Uterus (tissue), 2 donors: ENCODE results near the gene LHFPL6.

Experiments used
- POLR2A ChIP-seq, 2 donors: fragments of 450-650 bp; IDR thresholded peaks; one replicate each; pipeline ENCODE4 v1.6.1; 2016; ENCODE audit warnings: antibody characterized with exemption in 2 of 2, mild to moderate bottlenecking in 1 of 2, moderate library complexity in 1 of 2
- TF ChIP-seq, protein P1 (sequence below), 4 experiments: fragments of 200-600 bp in 2 of 4; fragments of 450-650 bp in 2 of 4; sonication (generic) in 2 of 4; IDR thresholded peaks; one replicate each; pipeline ENCODE4 v1.5.1; 2016 to 2019; ENCODE audit warnings: antibody characterized with exemption in 4 of 4, mild to moderate bottlenecking in 2 of 4, moderate library complexity in 1 of 4

DNA sequence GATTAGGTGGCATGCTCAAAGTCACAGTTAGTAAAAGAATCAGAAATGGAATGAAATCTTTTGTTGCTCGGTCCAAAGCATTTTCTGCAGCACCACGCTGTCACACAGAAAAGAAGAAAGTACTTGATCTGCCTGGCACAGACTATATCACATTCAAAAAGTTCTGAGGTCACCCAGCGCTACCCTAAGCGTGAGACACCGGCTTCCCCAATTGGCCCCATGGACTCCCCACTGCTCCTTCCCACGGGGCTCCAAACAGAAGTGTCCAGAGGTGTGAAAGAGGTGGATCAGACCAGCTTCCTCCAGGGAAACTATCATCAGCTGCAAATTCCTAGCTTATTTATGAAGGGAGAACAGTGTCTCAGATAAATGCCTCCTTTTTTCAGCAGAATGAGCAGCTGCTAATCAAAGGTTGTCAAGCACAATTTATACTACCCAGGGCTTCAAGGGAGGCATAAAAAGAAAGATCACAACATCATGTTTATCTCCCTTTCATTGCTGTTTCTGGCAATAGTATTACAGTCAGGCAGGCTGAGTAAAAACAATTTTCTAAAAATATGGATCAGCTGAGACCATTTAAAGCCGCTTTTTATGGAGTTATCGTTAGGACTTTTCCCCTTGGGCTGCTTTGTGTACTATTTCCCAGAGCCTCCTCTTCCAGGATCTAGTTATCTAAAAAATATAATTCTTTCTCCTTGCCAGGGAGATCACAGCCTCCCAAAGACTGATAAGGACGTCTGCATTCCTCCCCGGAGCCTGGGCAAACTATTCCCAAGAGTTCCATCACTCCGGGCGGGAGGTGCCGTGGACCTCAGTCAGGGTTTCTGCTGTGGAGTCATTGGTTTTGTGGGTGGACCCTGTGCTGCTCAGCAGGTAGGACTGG, 208.0 kb downstream of the LHFPL6 start:
- TF ChIP-seq, protein P1, sequence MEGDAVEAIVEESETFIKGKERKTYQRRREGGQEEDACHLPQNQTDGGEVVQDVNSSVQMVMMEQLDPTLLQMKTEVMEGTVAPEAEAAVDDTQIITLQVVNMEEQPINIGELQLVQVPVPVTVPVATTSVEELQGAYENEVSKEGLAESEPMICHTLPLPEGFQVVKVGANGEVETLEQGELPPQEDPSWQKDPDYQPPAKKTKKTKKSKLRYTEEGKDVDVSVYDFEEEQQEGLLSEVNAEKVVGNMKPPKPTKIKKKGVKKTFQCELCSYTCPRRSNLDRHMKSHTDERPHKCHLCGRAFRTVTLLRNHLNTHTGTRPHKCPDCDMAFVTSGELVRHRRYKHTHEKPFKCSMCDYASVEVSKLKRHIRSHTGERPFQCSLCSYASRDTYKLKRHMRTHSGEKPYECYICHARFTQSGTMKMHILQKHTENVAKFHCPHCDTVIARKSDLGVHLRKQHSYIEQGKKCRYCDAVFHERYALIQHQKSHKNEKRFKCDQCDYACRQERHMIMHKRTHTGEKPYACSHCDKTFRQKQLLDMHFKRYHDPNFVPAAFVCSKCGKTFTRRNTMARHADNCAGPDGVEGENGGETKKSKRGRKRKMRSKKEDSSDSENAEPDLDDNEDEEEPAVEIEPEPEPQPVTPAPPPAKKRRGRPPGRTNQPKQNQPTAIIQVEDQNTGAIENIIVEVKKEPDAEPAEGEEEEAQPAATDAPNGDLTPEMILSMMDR (IDR thresholded peaks at IDR 0.05): no peak
- no peak for TF ChIP-seq POLR2A (IDR thresholded peaks at IDR 0.05)
